ENCODE results near the gene CACNA1E.

GRCh38 chr1:181712711-181713110, 229.4 kb downstream of the CACNA1E start:
- TF ChIP-seq, protein P1, sequence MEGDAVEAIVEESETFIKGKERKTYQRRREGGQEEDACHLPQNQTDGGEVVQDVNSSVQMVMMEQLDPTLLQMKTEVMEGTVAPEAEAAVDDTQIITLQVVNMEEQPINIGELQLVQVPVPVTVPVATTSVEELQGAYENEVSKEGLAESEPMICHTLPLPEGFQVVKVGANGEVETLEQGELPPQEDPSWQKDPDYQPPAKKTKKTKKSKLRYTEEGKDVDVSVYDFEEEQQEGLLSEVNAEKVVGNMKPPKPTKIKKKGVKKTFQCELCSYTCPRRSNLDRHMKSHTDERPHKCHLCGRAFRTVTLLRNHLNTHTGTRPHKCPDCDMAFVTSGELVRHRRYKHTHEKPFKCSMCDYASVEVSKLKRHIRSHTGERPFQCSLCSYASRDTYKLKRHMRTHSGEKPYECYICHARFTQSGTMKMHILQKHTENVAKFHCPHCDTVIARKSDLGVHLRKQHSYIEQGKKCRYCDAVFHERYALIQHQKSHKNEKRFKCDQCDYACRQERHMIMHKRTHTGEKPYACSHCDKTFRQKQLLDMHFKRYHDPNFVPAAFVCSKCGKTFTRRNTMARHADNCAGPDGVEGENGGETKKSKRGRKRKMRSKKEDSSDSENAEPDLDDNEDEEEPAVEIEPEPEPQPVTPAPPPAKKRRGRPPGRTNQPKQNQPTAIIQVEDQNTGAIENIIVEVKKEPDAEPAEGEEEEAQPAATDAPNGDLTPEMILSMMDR (IDR thresholded peaks at IDR 0.05), result no peak
- TF ChIP-seq POLR2AphosphoS5 (IDR thresholded peaks at IDR 0.05) (no peak), EP300 (IDR thresholded peaks at IDR 0.05) (no peak)
